ENCODE results near the gene PNPLA1. TPM values are rescaled to one million over a fixed set of nuclear protein-coding genes. Genes with fewer than 3 reads are reported as not detected.

PNPLA1 gene
- total and polyA plus RNA-seq, 12 donors = 0.21 to 0.28 TPM; not detected in 10

DNA sequence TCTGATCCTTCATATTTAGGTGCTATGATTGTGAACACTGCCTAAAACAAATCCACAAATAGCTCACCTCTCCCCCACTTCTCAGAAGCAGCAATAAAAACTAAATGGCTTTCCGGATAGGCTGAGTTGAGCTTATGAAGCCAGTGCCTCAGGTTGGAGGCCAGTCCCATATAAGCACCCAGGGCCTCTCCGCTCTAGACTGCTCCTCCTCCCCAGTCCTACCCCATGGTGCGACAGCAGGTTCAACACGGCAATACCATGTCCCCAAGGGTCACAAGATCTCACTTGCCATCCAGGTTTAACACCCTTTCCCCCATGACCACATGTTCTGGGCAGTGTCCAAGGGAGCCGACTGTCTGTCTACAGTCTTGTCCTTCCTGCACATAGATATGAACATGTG is 46.1 kb downstream of the PNPLA1 start:
- Histone ChIP-seq H3K4me1 (peaks cover 0 to 10% (median 0%) of the 10 kb centered on the region in 9 donors), H3K27ac (no peak overlapping the region), H3K4me3 (no peak overlapping the region), H3K27me3 (peaks cover 0 to 25% (median 8%) of the 10 kb centered on the region in 7 donors), H3K36me3 (no peaks in the 10 kb centered on the region), H3K9me3 (no peaks in the 10 kb centered on the region)
- no peak for ATAC-seq
- TF ChIP-seq, protein P1, sequence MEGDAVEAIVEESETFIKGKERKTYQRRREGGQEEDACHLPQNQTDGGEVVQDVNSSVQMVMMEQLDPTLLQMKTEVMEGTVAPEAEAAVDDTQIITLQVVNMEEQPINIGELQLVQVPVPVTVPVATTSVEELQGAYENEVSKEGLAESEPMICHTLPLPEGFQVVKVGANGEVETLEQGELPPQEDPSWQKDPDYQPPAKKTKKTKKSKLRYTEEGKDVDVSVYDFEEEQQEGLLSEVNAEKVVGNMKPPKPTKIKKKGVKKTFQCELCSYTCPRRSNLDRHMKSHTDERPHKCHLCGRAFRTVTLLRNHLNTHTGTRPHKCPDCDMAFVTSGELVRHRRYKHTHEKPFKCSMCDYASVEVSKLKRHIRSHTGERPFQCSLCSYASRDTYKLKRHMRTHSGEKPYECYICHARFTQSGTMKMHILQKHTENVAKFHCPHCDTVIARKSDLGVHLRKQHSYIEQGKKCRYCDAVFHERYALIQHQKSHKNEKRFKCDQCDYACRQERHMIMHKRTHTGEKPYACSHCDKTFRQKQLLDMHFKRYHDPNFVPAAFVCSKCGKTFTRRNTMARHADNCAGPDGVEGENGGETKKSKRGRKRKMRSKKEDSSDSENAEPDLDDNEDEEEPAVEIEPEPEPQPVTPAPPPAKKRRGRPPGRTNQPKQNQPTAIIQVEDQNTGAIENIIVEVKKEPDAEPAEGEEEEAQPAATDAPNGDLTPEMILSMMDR (IDR thresholded peaks at IDR 0.05) = no peak
- no peak for DNase-seq
- 80 to 81% methylated on average over 5 of the region's 5 CpGs for WGBS, 2 donors
- intact Hi-C loops (cut with DNase I) = no loop called here

DNA sequence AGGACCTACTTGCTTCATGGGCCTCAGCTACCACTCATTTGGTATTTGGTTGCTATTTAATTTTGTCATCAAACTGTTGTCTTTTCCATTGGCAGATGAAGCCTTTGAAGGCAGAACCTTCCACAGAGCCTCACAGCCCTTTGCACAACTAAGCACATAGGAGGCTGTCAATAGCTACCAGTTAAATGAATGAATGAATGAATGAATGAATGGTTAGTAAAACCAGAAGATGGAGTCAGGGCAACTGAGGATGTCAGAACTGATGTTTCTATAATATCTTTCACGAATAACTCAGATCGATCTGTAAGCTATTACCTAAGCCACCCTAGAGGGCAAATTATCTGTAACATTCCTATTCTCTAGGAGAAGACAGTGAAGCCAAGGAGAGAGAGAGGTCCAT is 47.8 kb downstream of the PNPLA1 start:
- Histone ChIP-seq H3K4me3 (no peak overlapping the region), H3K4me1 (peaks cover 0 to 8% (median 0%) of the 10 kb centered on the region in 9 donors), H3K36me3 (no peaks in the 10 kb centered on the region), H3K27me3 (peaks cover 0 to 20% (median 14%) of the 10 kb centered on the region in 7 donors), H3K27ac (no peak overlapping the region), H3K9me3 (no peaks in the 10 kb centered on the region)
- intact Hi-C loops (cut with DNase I) = no loop called here
- TF ChIP-seq, protein P1 (IDR thresholded peaks at IDR 0.05) = no peak
- ATAC-seq = no peak
- DNase-seq = no peak
- 85 to 90% methylated on average over 2 of the region's 2 CpGs for WGBS, 2 donors

DNA sequence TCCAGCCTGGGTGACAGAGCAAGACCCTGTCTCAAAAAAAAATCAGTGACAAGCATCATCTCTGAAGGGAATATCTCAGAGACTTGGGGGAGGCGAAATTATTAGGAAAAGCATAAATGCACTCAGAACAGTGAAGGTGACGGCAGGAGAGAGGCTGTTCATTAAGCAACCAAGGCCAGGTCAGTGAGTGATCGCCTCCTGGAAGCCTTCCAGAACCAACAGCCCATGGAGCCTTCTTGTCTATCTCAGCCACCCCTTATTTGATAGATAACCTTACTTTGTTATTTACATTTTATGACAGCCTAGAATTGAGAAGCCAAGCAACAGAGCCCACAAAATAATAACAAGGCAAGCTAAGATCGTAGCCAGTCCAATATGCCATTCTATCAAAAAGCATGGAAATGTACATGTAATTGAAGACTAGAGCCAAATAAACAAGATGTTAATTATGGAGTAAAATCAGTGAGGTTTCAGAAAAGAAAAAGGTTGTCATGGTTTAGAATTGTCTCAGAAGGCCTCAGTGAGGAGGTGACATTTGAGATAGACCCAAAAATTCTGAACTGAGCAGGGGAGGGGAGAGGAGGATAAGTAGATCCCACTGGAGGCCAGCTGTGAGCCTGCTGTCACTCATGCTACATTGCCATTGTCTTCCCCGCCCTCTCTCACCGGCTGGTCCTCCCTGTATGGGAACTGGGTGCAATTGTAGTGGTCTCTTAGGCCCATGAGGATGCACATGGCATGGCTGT is 49.0 kb downstream of the PNPLA1 start:
- H3K36me3 ChIP-seq = no peaks in the 10 kb centered on the region
- H3K4me1 ChIP-seq = no peaks in the 10 kb centered on the region
- DNase-seq = no peak
- ATAC-seq = no peak
- peaks cover 0 to 22% (median 11%) of the 10 kb centered on the region in 7 donors for H3K27me3 ChIP-seq
- no peaks in the 10 kb centered on the region for H3K9me3 ChIP-seq
- no peak overlapping the region for H3K4me3 ChIP-seq
- TF ChIP-seq, protein P1 (IDR thresholded peaks at IDR 0.05) = no peak
- H3K27ac ChIP-seq = no peak overlapping the region
- intact Hi-C loops (cut with DNase I) = no loop called here
- WGBS, 2 donors = 68 to 80% methylated on average over 6 of the region's 6 CpGs

DNA sequence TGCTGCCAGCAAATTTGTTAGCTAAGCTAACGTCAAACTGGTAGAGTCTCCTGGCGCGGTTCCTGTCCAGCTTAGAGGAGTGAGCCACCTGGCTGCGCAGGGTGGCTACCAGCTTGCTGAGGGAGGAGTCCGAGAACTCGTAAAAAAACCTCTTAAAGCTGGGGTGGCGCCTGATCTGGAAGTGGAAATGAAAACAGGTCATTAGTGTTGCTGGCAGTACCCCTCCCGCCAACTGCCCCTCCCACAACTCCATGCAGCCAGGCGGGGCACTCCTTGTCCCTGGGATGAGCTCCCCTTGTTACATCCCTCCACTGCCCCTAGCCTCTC is 49.5 kb downstream of the PNPLA1 start:
- no peak overlapping the region for H3K27ac ChIP-seq
- H3K9me3 ChIP-seq = no peaks in the 10 kb centered on the region
- no peaks in the 10 kb centered on the region for H3K36me3 ChIP-seq
- H3K4me3 ChIP-seq = no peak overlapping the region
- peaks cover 0 to 22% (median 10%) of the 10 kb centered on the region in 7 donors for H3K27me3 ChIP-seq
- DNase-seq = no peak
- 87 to 89% methylated on average over 9 of the region's 9 CpGs for WGBS, 2 donors
- intact Hi-C loops (cut with DNase I) = no loop called here
- TF ChIP-seq, protein P1 (IDR thresholded peaks at IDR 0.05) = no peak
- no peak for ATAC-seq
- no peaks in the 10 kb centered on the region for H3K4me1 ChIP-seq

All from heart right ventricle (tissue), 16 donors.